GM21381 (cell line): ENCODE data around the gene PCP4L1.
"Not testable (repeated sequence)": the region's sequence is repeated elsewhere in the genome, so short reads cannot be mapped to it uniquely, and the experiment has no call there.

ENCODE experiments used
- ATAC-seq: cut with Tn5 transposase; IDR thresholded peaks from one replicate; pipeline ENCODE4 v1.9.1; 2021; ENCODE audit warnings: mild to moderate bottlenecking, moderate library complexity; ENCODE audit not compliant: unreplicated experiment

PCP4L1 gene

GRCh38 chr1:161228032-161228431 is 30.5 kb upstream of the PCP4L1 start:
- no peak for ATAC-seq

- ATAC-seq: no peak
Observed at GRCh38 chr1:161229896-161230295, 28.6 kb upstream of the PCP4L1 start.

DNA sequence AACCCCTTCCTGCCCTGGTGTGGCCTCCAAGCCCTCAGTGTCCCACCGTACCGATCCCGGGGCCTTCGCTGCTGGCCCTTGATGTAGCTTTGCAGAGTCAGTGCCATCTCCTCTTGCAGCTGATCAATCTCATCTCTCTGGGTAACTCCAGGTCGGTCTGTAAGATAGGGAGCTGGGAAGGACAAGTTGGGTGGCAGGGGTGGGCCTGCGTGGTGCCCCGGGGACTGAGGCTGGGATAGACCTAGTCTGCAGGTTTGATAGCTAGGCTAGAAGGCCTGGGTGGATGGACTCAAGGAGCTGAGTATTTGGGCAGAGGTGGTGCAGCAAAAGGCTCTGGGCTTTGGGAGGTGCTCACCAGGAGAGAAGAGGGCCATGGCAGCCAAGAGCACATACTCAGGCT is 27.8 kb upstream of the PCP4L1 start:
- no peak for ATAC-seq

GRCh38 chr1:161233102-161233501 is 25.4 kb upstream of the PCP4L1 start:
- ATAC-seq: no peak

DNA sequence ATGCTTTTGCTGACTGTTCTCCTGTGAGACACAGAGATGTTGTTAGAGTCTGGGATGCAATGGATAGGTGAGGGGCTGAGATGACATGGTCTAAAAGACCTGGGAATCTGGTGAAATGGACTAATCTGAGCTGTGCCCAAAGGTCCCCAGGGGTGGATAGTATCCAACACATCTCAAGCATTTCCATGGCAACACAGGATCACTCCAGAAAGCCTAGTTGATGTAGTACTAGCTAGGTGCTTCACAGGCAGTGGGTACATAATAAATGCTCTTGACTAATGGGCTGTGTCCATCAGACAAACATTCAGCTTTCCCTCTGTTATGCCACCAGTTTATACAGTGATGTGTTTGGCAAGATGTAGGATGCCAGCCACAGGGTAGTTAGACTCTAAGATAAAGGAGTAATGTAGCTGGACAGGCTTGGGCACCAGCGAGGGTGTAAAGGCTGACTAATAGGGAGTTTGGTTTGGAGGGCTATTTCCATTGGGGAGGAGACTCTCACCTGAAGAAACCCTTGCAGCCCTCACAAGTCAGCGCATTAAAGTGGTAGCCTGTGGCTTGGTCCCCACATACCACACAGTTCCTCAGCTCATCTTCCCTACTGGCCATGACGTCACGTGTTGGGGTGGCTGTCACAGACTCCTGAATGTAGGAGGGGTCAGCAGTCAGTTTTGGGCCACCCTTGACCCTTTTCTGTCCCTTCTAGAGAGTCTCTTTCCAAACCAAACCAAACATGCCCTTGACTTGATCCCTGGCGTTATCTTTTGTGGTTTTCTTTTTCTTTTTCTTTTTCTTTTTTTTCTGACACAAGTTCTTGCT is 22.4 kb upstream of the PCP4L1 start:
- ATAC-seq: no peak

- ATAC-seq: no peak
Observed at GRCh38 chr1:161238039-161238473, 20.5 kb upstream of the PCP4L1 start, which contains the start of gene NR1I3. Gene NR1I3 (minus strand): TSS chr1:161238203. CDS start chr1:161236565, 1,638 bp downstream.

DNA sequence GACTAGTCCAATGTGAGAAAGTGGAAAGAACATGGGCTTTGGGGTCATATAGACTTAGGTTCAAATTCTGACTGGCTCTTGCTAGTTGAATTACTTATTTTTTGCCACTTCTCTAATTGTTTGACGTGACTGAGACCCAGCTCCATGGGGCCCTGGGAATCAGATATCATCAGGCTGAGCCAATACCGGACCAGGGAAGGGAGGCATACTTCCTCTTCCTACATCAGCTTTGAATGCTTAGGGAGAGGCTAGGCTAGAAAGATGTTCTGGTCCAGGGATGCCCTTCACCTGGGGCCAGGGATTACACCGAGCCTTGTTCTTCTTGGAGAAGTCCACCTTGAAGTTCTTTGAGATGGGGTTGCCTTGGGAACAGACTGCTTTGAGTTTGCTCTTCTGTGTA is 16.9 kb upstream of the PCP4L1 start:
- no peak for ATAC-seq

GRCh38 chr1:161242313-161242712 is 16.2 kb upstream of the PCP4L1 start:
- no peak for ATAC-seq

DNA sequence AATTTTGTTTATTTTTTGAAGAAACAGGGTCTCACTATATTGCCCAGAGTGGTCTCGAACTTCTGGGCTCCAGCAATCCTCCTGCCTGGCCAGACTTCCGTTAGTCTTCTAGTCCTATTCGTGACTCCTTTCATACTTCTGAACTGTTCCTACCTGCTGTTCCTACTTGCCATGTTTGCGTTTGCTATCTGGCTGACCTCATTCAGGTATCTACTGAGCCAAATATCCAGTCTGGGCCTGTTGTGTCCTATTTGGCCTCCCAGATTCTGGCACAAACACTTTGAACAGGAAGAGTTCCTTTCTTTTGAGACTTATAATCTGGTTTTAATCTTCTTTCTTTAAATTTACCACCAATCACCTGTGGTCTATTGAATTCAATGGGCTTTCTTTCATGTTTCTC is 13.7 kb upstream of the PCP4L1 start:
- ATAC-seq: no peak

DNA sequence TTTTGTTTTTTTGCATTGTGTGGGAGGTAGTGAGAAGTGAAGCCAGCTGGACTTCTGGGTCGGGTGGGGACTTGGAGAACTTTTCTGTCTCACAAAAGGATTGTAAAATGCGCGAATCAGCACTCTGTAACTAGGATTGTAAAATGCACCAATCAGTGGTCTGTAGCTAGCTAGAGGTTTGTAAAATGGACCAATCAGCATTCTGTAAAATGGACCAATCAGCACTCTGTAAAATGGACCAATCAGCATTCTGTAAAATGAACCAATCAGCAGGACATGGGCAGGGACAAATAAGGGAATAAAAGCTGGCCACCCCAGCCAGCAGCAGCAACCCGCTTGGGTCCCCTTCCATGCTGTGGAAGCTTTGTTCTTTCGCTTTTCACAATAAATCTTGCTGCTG is 8.4 kb upstream of the PCP4L1 start:
- ATAC-seq: not testable (repeated sequence)

- no peak for ATAC-seq
Observed at GRCh38 chr1:161250829-161251228, 7.7 kb upstream of the PCP4L1 start.

DNA sequence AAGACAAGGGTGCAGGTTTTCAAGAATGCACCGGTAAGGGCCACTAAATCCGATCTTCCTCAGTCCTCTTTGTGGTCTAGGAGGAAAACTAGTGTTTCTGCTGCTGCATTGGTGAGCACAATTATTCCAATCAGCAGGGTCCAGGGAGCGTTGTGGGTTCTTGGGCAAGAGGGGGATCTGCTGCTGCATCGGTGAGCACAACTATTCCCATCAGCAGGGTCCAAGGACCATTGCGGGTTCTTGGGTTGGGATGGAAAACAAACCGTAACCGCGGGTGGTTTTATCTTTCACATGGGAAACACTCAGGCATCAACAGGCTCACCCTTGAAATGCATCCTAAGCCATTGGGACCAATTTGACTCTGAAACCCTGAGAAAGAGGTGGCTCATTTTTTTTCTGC is 7.0 kb upstream of the PCP4L1 start:
- ATAC-seq: no peak

DNA sequence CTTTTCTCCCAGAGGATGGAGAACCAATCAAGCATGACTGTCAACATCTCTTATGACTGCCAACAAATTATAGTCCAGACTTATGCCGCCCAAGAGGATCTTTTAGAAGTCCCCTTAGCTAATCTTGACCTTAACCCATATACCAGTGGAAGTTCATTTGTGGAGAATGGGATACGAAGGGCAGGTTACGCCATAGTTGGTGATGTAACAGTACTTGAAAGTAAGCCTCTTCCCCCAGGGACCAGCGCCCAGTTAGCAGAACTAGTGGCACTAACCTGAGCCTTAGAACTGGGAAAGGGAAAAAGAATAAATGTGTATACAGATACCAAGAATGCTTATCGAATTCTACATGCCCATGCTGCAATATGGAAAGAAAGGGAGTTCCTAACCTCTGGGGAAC is 3.2 kb upstream of the PCP4L1 start:
- ATAC-seq: not testable (repeated sequence)

GRCh38 chr1:161255955-161256520 is 2.5 kb upstream of the PCP4L1 start:
- ATAC-seq: not testable (repeated sequence)

DNA sequence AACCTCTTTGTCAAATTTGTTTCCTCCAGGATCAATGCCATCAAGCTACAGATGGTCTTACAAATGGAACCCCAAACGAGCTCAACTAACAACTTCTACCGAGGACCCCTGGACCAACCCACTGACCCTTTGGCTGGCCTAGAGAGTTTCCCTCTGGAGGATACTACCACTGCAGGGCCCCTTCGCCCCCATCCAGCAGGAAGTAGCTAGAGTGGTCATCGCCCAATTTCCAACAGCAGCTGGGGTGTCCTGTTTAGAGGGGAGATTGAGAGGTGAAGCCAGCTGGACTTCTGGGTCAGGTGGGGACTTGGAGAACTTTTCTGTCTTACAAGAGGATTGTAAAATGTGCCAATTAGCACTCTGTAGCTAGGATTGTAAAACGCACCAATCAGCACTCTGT is 1.4 kb upstream of the PCP4L1 start:
- not testable (repeated sequence) for ATAC-seq

DNA sequence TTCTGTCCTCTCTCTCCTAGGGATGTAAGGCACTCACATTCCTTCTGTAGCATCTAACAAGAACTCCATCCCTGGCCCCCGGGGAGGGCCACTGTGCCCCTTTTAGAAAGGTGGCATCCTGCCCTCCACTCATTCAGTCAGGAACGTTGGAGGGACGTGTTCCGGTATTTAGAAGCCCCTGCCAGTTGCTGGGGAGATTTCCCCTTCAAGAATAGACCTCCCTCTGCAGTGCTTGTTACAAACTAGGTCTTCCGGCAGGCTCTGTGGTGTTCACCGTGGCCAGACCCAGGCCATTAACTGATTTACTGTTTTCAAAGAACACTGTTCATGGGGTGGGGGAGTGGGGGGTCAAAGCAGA is 779 bp downstream of the PCP4L1 start:
- no peak for ATAC-seq

DNA sequence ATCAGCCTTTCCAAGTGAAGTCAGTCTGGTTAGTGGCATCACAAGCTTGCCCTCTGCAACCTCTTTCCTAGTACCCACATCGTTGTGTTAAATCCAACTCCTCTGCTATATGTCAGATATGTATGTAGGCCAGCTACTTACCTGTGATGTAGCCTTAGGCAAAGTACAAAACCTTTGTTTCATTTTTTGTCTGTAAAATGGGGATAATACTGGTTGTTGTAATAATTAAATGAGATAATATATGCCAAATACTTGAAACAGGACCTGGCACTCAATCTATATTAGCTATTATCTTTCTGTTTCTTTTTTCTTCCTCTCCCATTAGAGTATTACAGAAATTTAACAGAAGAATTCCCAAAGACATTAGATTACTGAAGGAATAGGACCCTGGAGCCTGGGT is 1.2 kb downstream of the PCP4L1 start:
- ATAC-seq: no peak

- no peak for ATAC-seq
Observed at GRCh38 chr1:161260376-161261260, 2.1 kb downstream of the PCP4L1 start.

GRCh38 chr1:161261261-161262235 is 3.0 kb downstream of the PCP4L1 start:
- no peak for ATAC-seq

DNA sequence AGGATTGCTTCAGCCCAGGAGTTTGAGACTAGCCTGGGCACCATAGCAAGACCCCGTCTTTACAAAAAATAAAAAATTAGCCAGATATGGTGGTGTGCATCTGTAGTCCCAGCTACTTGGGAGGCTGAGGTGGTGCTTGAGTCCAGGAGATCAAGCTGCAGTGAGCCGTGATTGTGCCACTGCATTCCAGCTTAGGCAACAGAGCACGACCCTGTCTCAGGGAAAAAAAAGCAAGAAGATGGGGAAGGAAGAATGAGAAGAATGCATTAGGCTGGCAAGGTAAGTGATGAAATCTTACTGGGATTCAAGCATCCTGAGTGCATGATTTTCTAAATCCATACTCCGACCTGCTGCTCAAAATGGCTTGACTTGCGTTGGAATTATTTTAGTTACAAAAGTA is 6.8 kb downstream of the PCP4L1 start:
- ATAC-seq: no peak
